Measurements from ENCODE around the gene ORM2.
A peak's percentile ranks its signal among the peaks of the same experiment; 100 is the strongest.

The ORM2 gene

GRCh38 chr9:114334490-114334889 is 4.8 kb downstream of the ORM2 start:
- no peak overlapping the region for H3K4me3 ChIP-seq (ENCODE audit: low read depth, low read length)
- no peak for DNase-seq (ENCODE audit: low read depth)
- TF ChIP-seq CTCF (IDR thresholded peaks at IDR 0.05; ENCODE audit: control insufficient read depth, extremely low read depth, insufficient read depth), result no peak

- no peak for DNase-seq (ENCODE audit: low read depth)
- TF ChIP-seq CTCF (IDR thresholded peaks at IDR 0.05; ENCODE audit: control insufficient read depth, extremely low read depth, insufficient read depth), result no peak
Observed at GRCh38 chr9:114335745-114336144, 6.1 kb downstream of the ORM2 start.

GRCh38 chr9:114336157-114336556 is 6.5 kb downstream of the ORM2 start:
- DNase-seq (ENCODE audit: low read depth), result no peak
- no peak overlapping the region for H3K4me3 ChIP-seq (ENCODE audit: low read depth, low read length)
- no peak for TF ChIP-seq CTCF (IDR thresholded peaks at IDR 0.05; ENCODE audit: control insufficient read depth, extremely low read depth, insufficient read depth)

More at GRCh38 chr9:114335745-114336144, 6.1 kb downstream of the ORM2 start:
- no peak overlapping the region for H3K4me3 ChIP-seq (ENCODE audit: low read depth, low read length)

GRCh38 chr9:114336699-114337395 is 7.2 kb downstream of the ORM2 start:
- H3K4me3 ChIP-seq (ENCODE audit: low read depth, low read length), result no peak overlapping the region
- TF ChIP-seq CTCF (IDR thresholded peaks at IDR 0.05; ENCODE audit: control insufficient read depth, extremely low read depth, insufficient read depth), result no peak
- DNase-seq (ENCODE audit: low read depth), result no peak

GRCh38 chr9:114338187-114338586 is 8.5 kb downstream of the ORM2 start:
- no peak overlapping the region for H3K4me3 ChIP-seq (ENCODE audit: low read depth, low read length)
- no peak for DNase-seq (ENCODE audit: low read depth)
- no peak for TF ChIP-seq CTCF (IDR thresholded peaks at IDR 0.05; ENCODE audit: control insufficient read depth, extremely low read depth, insufficient read depth)

- no peak for DNase-seq (ENCODE audit: low read depth)
- TF ChIP-seq CTCF (IDR thresholded peaks at IDR 0.05; ENCODE audit: control insufficient read depth, extremely low read depth, insufficient read depth), result peak; percentile 70
- no peak overlapping the region for H3K4me3 ChIP-seq (ENCODE audit: low read depth, low read length)
Observed at GRCh38 chr9:114339130-114339908, 9.7 kb downstream of the ORM2 start.

Data from LNCaP clone FGC (cell line).